Activated CD8-positive, alpha-beta memory T cell treated with anti-CD3 and anti-CD28 coated beads, Interleukin-2, amount 10 ng/mL, durations not matched to agents 7 days and 5 days (primary cell): Measurements from ENCODE around the gene CTNNA3. TPM values are rescaled to one million over a fixed set of nuclear protein-coding genes. Genes with fewer than 3 reads are reported as not detected.
"Not testable (repeated sequence)": the region's sequence is repeated elsewhere in the genome, so short reads cannot be mapped to it uniquely, and the experiment has no call there.

Source experiments
- ATAC-seq: fragments of 150-1000 bp; cut with Tn5 transposase; one replicate; pipeline ENCODE4 v1.10.0; 2021; ENCODE audit warnings: moderate library complexity
- CTCF ChIA-PET: fragments of 350-600 bp; sonication (Branson Sonifier 250); formaldehyde crosslinking; loops from one replicate; lab custom pipeline; 2021; ENCODE audit warnings: antibody characterized with exemption; lab: Charles Lee
- DNase-seq: peaks from one replicate; pipeline ENCODE4 v3.0.0-alpha.2; 2020
- H3K27ac Mint-ChIP-seq: one replicate; pipeline ENCODE4 v1.8.0; 2021; ENCODE audit warnings: mild to moderate bottlenecking, mixed read lengths
- H3K27me3 Mint-ChIP-seq: one replicate; pipeline ENCODE4 v1.8.0; 2021; ENCODE audit warnings: mixed read lengths
- H3K36me3 Mint-ChIP-seq: one replicate; pipeline ENCODE4 v1.8.0; 2021; ENCODE audit warnings: mild to moderate bottlenecking, mixed read lengths
- H3K4me1 Mint-ChIP-seq: one replicate; pipeline ENCODE4 v1.8.0; 2021; ENCODE audit warnings: mixed read lengths
- H3K4me3 Mint-ChIP-seq: one replicate; pipeline ENCODE4 v1.8.0; 2021; ENCODE audit warnings: mild to moderate bottlenecking, moderate library complexity, mixed read lengths
- H3K9me3 Mint-ChIP-seq: one replicate; pipeline ENCODE4 v1.8.0; 2022; ENCODE audit warnings: low read depth, mixed read lengths
- total RNA-seq, 2 experiments: library from RNA; stranded (reverse); gene quantifications; one replicate each; pipeline ENCODE4 v1.2.3, GENCODE V29; 2021

Gene CTNNA3
- total RNA-seq, 2 experiments from 2014 or later, result 0.61 TPM; not detected in 1

- H3K27ac Mint-ChIP-seq, CTCF ChIA-PET, ATAC-seq, H3K9me3 Mint-ChIP-seq, DNase-seq, H3K4me3 Mint-ChIP-seq, H3K4me1 Mint-ChIP-seq, H3K36me3 Mint-ChIP-seq: not testable (repeated sequence)
- H3K27me3 Mint-ChIP-seq, result peaks cover 22% of the 10 kb centered on the region
These were observed 5.5 kb downstream of the CTNNA3 start for GRCh38 chr10:67690540-67690939.

GRCh38 chr10:67684140-67684539 lies 11.9 kb downstream of the CTNNA3 start:
- H3K27me3 Mint-ChIP-seq, DNase-seq, H3K4me3 Mint-ChIP-seq, CTCF ChIA-PET, H3K4me1 Mint-ChIP-seq, H3K27ac Mint-ChIP-seq, ATAC-seq, H3K36me3 Mint-ChIP-seq, H3K9me3 Mint-ChIP-seq: not testable (repeated sequence)

DNA sequence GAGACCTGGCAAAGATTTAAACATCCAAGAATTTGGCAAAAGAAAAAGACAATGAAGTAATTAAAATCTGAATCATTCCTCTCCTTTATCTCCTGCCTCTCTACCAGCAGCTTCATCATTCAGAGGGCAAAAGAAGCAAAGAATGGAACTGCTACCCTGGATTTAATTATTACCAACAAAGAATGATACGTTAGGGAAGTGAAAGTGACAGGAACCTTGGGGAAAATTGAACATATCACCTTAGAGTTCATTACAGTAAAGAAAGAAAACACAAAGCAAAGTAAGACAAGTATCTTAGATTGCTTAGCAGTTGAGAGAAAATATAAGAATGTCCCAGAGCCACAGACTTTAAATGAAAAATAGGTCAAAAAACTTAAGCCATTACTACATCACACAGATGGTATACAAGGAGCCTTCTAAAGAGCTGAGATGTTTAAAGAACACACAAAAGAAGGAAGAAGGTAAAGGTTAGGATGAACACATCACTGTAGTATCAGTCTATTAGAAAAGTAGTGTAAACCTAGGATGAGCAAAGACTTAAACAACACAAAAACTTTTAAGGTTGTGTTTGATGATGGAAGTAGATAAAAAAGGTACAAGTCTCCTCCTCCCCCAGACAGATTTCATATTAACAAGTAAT lies 17.5 kb downstream of the CTNNA3 start:
- Mint-ChIP-seq H3K9me3 (no peaks in the 10 kb centered on the region), H3K36me3 (no peaks in the 10 kb centered on the region), H3K27me3 (peaks cover 31% of the 10 kb centered on the region), H3K27ac (no peak overlapping the region), H3K4me1 (no peaks in the 10 kb centered on the region), H3K4me3 (no peak overlapping the region)
- CTCF ChIA-PET, result no interaction called here
- ATAC-seq (no peak), DNase-seq (no peak)

GRCh38 chr10:67676208-67676825 lies 19.7 kb downstream of the CTNNA3 start:
- no peak for ATAC-seq

GRCh38 chr10:67670401-67670800 lies 25.6 kb downstream of the CTNNA3 start:
- Mint-ChIP-seq H3K4me3 (no peak overlapping the region), H3K4me1 (no peaks in the 10 kb centered on the region), H3K36me3 (no peaks in the 10 kb centered on the region), H3K27me3 (peaks cover 6% of the 10 kb centered on the region), H3K27ac (no peak overlapping the region), H3K9me3 (no peaks in the 10 kb centered on the region)
- ATAC-seq (no peak), DNase-seq (no peak)
- CTCF ChIA-PET, result no interaction called here

More at GRCh38 chr10:67676208-67676825, 19.7 kb downstream of the CTNNA3 start:
- Mint-ChIP-seq H3K4me1 (no peaks in the 10 kb centered on the region), H3K9me3 (no peaks in the 10 kb centered on the region), H3K27me3 (peaks cover 31% of the 10 kb centered on the region), H3K27ac (no peak overlapping the region), H3K4me3 (no peak overlapping the region), H3K36me3 (no peaks in the 10 kb centered on the region)
- CTCF ChIA-PET, result no interaction called here
- no peak for DNase-seq

DNA sequence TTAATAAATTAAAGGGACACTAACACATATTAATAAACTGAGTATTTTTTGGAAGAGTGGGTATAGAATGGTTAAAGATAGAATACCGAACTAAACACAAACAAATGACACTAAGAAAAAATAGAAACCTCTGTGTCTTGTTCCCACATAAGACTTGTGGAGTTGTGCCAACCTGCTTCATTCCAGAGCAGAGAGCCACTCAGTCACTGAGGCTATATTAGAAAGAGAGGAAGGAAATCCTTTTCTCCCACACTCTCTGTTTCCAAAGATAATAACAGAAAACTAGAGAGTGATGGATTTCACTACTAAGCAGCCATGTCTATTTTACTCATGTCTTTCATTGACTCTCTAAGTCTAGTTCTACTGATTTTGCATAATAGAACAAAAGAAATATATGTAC lies 26.0 kb downstream of the CTNNA3 start:
- no peak for DNase-seq
- Mint-ChIP-seq H3K9me3 (no peaks in the 10 kb centered on the region), H3K36me3 (no peaks in the 10 kb centered on the region), H3K4me1 (no peaks in the 10 kb centered on the region), H3K4me3 (no peak overlapping the region), H3K27ac (no peak overlapping the region), H3K27me3 (peaks cover 8% of the 10 kb centered on the region)
- no peak for ATAC-seq
- CTCF ChIA-PET, result no interaction called here

DNA sequence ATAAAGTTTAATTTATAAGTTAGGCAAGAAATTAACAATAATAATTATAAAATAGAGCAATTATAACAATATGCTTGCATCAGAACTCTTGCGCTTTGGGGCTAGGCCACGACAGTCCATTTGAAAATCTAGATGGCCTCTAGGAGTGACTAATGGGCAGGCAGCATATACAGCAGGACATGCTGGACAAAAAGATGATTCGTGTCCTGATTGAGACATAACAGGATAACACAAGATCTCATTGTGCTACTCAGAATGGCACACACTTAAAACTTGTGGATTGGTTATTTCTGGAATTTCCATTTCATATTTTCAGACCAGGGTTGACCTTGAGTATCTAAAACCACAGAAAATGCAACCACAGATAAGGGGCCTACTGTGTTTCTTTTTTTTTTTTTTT lies 27.5 kb downstream of the CTNNA3 start:
- no peak for ATAC-seq
- no peaks in the 10 kb centered on the region for H3K9me3 Mint-ChIP-seq
- H3K27ac Mint-ChIP-seq, result no peak overlapping the region
- H3K4me1 Mint-ChIP-seq, result no peaks in the 10 kb centered on the region
- H3K36me3 Mint-ChIP-seq, result no peaks in the 10 kb centered on the region
- no peak for DNase-seq
- CTCF ChIA-PET, result no interaction called here
- no peak overlapping the region for H3K4me3 Mint-ChIP-seq
- peaks cover 14% of the 10 kb centered on the region for H3K27me3 Mint-ChIP-seq

DNA sequence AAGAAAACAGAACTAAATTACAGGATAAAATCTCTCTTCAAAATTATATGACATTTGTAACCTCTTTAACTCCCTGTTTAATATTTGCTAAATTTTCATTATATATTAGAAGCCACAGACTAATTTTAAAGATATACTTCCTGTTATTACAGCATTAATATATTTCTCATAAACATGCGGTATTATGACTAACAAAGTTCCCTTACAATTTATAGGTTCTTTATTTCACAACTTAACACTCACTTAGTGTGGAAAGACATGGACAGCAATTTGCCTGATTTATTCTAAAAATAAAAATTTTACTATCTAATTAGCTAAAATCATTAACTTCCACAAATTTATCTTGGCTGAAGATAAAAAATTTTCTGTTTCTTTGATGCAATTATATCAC lies 29.0 kb downstream of the CTNNA3 start:
- DNase-seq (no peak), ATAC-seq (no peak)
- Mint-ChIP-seq H3K4me3 (no peak overlapping the region), H3K27me3 (peaks cover 14% of the 10 kb centered on the region), H3K4me1 (no peaks in the 10 kb centered on the region), H3K36me3 (no peaks in the 10 kb centered on the region), H3K9me3 (no peaks in the 10 kb centered on the region), H3K27ac (no peak overlapping the region)
- CTCF ChIA-PET, result interaction anchor here (1.0 to 5.4 kb wide), 3 partner anchors 30 to 112 kb away, joined by 3 to 43 read pairs (median 14); partner anchors contain the start of gene CTNNA3

DNA sequence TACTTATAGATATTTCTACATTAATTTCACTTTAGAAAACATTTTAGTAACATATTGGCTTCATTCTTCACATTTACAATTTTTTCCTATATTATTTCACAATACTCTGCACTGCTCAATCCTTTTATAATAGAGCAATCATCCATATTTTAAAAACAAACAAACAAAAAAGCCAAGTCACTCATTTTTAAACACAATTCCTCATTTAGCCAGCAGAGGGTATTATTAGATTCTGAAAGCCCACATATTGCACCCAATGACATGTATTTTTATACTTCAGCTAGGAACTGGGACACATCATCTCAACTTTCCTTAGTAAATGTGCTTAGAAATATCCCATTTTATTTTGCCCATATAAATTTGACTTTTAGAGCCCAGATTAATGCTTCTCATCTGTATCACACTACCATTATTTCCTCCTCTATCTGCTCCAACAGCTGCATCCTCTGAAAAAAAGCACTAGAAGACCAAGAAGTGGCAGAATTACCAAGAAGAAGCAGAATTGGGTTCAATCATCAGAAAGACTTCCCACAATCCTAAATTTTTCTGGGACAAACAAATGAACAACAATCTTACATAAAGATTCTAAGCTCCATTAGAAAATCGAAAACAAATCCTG lies 29.5 kb downstream of the CTNNA3 start:
- Mint-ChIP-seq H3K27me3 (peaks cover 14% of the 10 kb centered on the region), H3K4me1 (no peaks in the 10 kb centered on the region), H3K27ac (no peak overlapping the region), H3K4me3 (no peak overlapping the region), H3K36me3 (no peaks in the 10 kb centered on the region), H3K9me3 (no peaks in the 10 kb centered on the region)
- ATAC-seq (no peak), DNase-seq (no peak)
- CTCF ChIA-PET, result interaction anchor here (1.0 to 5.4 kb wide), 3 partner anchors 30 to 113 kb away, joined by 3 to 43 read pairs (median 14); partner anchors contain the start of gene CTNNA3

GRCh38 chr10:67665491-67665890 lies 30.5 kb downstream of the CTNNA3 start:
- Mint-ChIP-seq H3K4me3 (no peak overlapping the region), H3K27me3 (peaks cover 16% of the 10 kb centered on the region), H3K27ac (no peak overlapping the region), H3K36me3 (no peaks in the 10 kb centered on the region), H3K9me3 (no peaks in the 10 kb centered on the region), H3K4me1 (no peaks in the 10 kb centered on the region)
- CTCF ChIA-PET, result interaction anchor here (1.1 to 5.4 kb wide), 4 partner anchors 31 to 123 kb away, joined by 4 to 43 read pairs (median 10); partner anchors contain the start of gene CTNNA3
- ATAC-seq (no peak), DNase-seq (no peak)

- H3K4me3 Mint-ChIP-seq, result no peak overlapping the region
- CTCF ChIA-PET, result interaction anchor here (1.1 to 5.4 kb wide), 3 partner anchors 87 to 124 kb away, joined by 4 to 43 read pairs (median 5); no protein-coding TSS in a partner anchor
- no peaks in the 10 kb centered on the region for H3K4me1 Mint-ChIP-seq
- no peak overlapping the region for H3K27ac Mint-ChIP-seq
- H3K36me3 Mint-ChIP-seq, result no peaks in the 10 kb centered on the region
- peaks cover 20% of the 10 kb centered on the region for H3K27me3 Mint-ChIP-seq
- ATAC-seq (no peak), DNase-seq (no peak)
- no peaks in the 10 kb centered on the region for H3K9me3 Mint-ChIP-seq
These were observed 31.1 kb downstream of the CTNNA3 start for GRCh38 chr10:67664942-67665341.

DNA sequence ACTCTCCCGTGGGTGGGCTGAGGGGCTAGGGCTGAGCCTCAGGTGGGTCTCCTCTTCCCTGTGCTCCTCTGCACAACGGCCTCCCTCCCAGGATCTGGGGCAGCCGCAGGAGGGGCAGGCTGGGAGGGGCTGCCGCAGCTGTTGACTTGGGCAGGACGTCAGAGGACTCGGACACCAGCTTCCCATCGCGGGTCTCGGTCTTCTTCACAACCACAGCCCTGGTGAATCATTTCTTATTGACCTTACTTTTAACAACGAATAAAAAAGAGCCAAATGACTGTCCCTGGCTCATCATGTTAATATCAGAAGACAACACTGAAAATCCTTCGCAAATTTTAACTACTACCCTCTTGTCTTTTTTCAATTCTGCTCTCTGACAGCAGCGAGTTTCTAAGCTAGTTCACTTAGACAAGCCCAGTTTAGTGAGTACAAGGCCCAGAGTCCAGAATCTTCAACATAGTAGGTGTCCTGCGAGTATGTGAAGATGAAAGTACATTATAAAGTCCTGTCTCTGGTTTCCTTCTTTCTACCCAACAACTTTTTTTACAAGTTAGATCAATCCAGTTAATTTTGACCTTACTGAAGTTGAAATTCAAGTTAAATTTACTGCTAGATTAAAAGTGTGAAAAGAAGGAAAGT lies 32.4 kb downstream of the CTNNA3 start:
- no peak overlapping the region for H3K4me3 Mint-ChIP-seq
- no peaks in the 10 kb centered on the region for H3K9me3 Mint-ChIP-seq
- no peak overlapping the region for H3K27ac Mint-ChIP-seq
- H3K4me1 Mint-ChIP-seq, result no peaks in the 10 kb centered on the region
- CTCF ChIA-PET, result interaction anchor here (5.4 kb wide), 1 partner anchor 116 kb away, joined by 43 read pairs; no protein-coding TSS in a partner anchor
- DNase-seq (no peak), ATAC-seq (no peak)
- no peaks in the 10 kb centered on the region for H3K36me3 Mint-ChIP-seq
- peaks cover 23% of the 10 kb centered on the region for H3K27me3 Mint-ChIP-seq

GRCh38 chr10:67662415-67662814 lies 33.6 kb downstream of the CTNNA3 start:
- H3K9me3 Mint-ChIP-seq, result no peaks in the 10 kb centered on the region

More at GRCh38 chr10:67662415-67662814, 33.6 kb downstream of the CTNNA3 start:
- no peaks in the 10 kb centered on the region for H3K4me1 Mint-ChIP-seq
- CTCF ChIA-PET, result interaction anchor here (1.8 to 5.4 kb wide), 2 partner anchors 35 to 117 kb away, joined by 6 to 43 read pairs; no protein-coding TSS in a partner anchor
- H3K27ac Mint-ChIP-seq, result no peak overlapping the region
- DNase-seq (no peak), ATAC-seq (no peak)
- H3K36me3 Mint-ChIP-seq, result no peaks in the 10 kb centered on the region
- peaks cover 30% of the 10 kb centered on the region for H3K27me3 Mint-ChIP-seq
- H3K4me3 Mint-ChIP-seq, result no peak overlapping the region
